SKM-1 treated with dmso at 0.1 percent for 144 hours (cell line): ENCODE data around the gene B4GALT1.
"Not testable (repeated sequence)": the region's sequence is repeated elsewhere in the genome, so short reads cannot be mapped to it uniquely, and the experiment has no call there.

ENCODE experiments used
- DNase-seq: peaks from one replicate; lab custom pipeline; 2025; ENCODE audit not compliant: unreplicated experiment; lab: John Stamatoyannopoulos, UW

Gene B4GALT1

GRCh38 chr9:33163433-33164137 lies 3.6 kb downstream of the B4GALT1 start:
- DNase-seq: no peak

GRCh38 chr9:33162721-33163311 lies 4.3 kb downstream of the B4GALT1 start:
- no peak for DNase-seq

DNA sequence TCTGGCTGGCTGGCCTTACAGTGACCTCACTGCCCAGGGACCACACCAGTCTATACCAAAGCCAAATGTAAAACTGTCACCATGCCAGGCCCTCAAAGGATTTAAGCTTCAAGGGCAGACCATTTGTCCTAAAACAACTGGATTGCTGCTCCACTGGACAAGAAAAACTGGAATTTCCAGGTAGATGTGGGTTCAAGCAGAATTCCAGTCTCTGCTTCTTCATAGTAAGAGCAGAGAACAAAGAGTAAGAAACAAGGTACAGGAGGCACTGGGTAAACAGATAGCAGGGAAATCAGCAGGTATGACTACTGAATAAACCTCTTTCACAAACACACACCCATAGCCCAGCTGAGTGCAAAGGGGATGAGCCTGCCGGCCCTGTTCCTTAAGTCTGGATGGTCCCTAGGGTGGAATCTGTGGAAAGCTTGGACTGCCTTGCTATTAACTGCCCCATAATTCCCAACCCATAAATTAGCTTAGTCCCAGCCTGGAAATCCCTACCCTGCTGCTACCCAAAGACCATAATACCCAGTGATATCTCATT lies 5.5 kb downstream of the B4GALT1 start:
- DNase-seq: no peak

- DNase-seq: peak; percentile 22
Observed at GRCh38 chr9:33161011-33161588, 6.0 kb downstream of the B4GALT1 start.

DNA sequence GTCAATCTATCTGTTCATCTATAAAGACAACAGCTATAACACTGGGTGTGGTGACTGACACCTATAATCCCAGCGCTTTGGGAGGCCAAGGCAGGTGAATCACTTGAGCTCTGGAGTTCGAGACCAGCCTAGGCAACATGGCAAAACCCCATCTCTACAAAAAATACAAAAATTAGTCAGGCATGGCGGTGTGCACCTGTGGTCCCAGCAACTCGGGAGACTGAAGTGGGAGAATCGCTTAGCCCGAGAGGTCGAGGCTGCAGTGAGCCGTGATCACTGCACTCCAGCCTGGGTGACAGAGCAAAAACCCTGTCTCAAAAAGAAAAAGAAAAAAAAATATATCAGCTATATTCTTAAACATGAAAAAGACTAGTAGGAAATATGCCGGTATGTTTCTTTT lies 6.7 kb downstream of the B4GALT1 start:
- DNase-seq: not testable (repeated sequence)

- DNase-seq: peak; percentile 63
Observed at GRCh38 chr9:33159777-33160127, 7.4 kb downstream of the B4GALT1 start.

GRCh38 chr9:33158843-33159776 lies 8.0 kb downstream of the B4GALT1 start:
- peak; percentile 79 for DNase-seq

GRCh38 chr9:33157960-33158842 lies 8.9 kb downstream of the B4GALT1 start:
- DNase-seq: no peak

GRCh38 chr9:33155393-33155792 lies 11.7 kb downstream of the B4GALT1 start:
- no peak for DNase-seq

DNA sequence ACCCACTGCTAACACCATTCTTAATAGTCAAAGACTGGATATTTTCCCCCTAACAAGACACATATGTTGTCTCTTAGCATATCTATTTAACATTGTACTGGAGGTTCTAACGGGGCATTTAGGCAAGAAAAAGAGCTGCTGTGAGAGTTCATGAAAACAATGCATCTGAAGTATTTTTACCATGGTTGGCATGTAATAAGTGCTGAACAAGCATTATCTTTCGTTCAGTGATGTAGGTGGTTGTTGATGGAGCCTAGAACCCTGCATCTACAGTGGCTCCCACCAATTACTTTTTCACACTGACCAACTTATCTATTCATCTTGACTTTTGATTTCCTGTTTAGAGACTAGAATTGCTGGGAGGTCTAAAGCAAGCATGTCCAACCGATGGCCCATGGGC lies 12.8 kb downstream of the B4GALT1 start:
- DNase-seq: no peak

DNA sequence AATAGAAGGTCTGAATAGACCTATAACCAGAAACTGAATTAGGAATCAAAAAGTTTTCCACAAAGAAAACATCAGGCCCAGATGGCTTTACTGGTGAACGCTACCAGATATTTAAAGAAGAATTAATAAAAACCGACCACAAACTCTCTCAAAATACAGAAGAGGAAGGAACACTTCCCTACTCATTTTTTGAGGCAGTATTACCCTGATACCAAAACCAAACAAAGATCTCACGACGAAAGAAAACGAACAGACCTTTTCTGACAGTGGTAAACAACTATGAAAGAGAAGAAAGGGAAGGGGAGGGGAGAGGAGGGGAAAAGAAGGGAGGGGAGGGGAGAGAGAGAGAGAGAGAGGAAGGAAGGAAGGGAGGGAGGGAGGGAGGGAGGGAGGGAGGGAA lies 13.5 kb downstream of the B4GALT1 start:
- no peak for DNase-seq

DNA sequence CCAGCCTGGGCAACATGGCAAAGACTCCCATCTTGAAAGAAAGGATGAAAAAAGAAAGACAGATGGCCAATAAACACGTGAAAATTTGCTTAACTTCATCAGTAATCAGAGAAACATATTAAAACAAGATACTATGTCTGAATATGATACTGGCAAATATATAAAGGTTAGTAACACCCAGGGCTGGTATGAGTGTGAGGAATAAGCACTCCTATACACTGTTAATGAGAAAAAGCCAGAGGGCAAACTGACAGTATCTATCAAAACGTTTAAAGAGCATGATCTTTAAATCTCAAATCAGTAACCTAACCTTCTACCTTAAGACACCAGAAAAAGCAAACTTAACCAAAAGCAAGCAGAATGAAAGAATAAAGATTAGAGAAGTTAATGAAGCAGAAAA lies 14.1 kb downstream of the B4GALT1 start:
- no peak for DNase-seq

DNA sequence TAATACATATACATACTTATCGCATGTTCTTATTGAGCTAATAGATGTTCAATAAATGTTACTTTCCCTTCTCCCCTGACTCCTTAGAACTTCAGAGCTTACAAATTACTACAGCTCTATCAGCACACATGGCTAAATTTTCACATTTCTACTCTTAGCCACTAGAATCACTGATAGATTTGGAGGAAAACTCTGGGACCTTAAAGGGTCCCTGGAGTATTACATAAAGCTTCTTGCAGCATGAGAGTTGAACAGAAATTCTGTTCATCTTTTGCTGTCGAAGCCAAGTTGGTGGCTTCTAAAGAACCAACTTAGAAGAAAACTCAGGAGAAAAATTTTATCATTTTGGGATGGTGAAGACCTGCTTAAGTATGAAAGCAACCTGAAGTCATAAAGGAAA lies 15.5 kb downstream of the B4GALT1 start:
- no peak for DNase-seq

- no peak for DNase-seq
Observed at GRCh38 chr9:33151007-33151557, 16.1 kb downstream of the B4GALT1 start.

DNA sequence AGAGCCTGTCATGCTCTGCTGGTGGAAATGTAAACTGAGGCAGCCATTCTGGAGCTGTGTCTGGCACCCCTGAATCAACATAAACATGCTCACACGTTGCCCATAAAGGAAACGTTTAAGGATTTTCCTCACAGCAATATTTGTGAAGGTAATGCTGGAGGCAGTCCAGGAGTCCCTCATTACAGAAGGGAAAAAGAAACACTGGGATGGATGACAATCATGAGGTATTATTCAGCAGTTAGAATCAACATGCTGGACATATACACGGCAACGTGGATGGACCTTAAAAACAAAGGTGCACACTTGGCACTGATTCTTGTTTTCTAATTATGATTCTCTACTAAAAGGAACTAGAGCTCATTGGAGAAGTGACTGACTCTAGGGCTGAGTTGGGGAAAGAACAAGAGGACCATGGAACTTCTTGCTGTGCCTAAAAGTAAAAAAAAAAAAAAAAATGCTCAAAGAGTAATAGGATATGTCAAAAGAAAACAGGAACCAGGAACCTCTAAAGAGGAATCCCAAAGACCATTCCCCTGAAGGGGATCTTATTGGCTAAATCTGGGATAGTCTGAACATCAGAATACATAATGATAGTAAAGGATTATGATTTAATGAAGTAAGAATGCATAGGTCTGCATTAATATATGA lies 18.6 kb downstream of the B4GALT1 start:
- no peak for DNase-seq

- no peak for DNase-seq
Observed at GRCh38 chr9:33147416-33148169, 19.5 kb downstream of the B4GALT1 start.

DNA sequence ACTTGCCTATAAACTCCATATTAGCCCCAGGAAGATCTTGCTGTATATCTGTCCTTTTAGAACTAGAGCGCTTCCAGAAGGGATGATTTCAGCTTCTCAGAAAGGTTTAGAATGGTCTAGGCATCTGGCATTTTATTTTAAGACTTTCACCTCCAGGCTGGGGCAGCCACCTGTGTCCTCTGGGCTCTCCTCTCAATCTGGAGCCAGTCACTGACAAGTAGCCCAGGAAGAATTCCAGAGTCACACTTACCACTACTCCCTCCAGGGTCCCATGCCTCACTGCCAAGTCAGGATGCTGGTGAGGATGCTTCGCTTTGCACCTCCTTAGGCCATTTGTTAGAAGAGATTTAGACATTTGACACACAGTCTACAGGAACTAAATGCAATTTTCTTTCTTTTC lies 20.8 kb downstream of the B4GALT1 start:
- DNase-seq: no peak

DNA sequence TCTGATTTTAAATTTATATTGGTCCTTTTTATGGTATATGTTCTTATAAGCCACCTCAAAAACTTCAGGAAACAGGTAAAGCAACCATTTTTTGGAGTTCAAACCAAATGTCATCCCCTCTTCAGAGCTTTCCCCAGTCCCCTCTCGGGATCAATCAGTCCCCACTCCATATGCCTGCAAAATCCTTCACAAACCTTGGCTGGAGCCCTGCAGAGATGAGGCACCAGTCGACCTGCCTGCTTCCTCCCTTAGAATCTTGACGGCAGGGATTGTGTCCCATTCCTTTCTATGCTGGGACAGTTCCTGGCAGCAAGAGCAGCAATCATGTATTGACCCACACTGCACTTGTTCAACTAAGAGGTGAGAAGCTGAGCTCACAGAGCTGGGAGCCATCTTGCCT lies 22.6 kb downstream of the B4GALT1 start:
- DNase-seq: no peak

DNA sequence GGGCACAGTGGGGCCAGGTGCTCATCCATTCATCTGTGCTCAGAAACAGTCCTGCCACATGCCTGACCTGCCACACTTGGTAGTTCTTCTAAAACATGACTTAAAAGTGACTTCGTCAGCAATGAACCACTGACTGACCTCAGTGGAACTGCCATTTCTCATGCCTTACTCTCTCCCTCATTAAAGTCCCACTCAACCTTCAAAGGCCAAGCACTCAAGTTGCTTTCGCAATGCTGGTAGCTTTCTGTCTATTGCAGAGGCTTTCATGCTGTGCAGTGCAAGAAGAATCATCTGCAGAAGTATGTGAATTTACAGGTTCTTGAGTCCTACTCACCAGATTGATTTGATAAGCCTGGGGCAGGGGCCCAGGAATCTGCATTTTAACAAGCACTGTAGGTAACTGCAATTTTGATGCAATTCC lies 23.9 kb downstream of the B4GALT1 start:
- peak; percentile 78 for DNase-seq
